LNCAP (cell line): ENCODE results near the gene BDKRB2.

Experiments
- CTCF ChIP-seq: fragments of 450-650 bp; IDR thresholded peaks from 2 replicates; pipeline ENCODE4 v1.5.1; 2017; ENCODE audit warnings: mild to moderate bottlenecking

BDKRB2 gene

GRCh38 chr14:96269359-96269710 lies 64.7 kb downstream of the BDKRB2 start:
- TF ChIP-seq CTCF = no peak

- no peak for TF ChIP-seq CTCF
Measured at GRCh38 chr14:96270565-96271420, 66.2 kb downstream of the BDKRB2 start.

- no peak for TF ChIP-seq CTCF
Measured at GRCh38 chr14:96271421-96271762, 66.8 kb downstream of the BDKRB2 start.

- TF ChIP-seq CTCF = no peak
Measured at GRCh38 chr14:96272777-96273473, 68.3 kb downstream of the BDKRB2 start.

- no peak for TF ChIP-seq CTCF
Measured at GRCh38 chr14:96273629-96274028, 69.0 kb downstream of the BDKRB2 start.

GRCh38 chr14:96274122-96274521 lies 69.5 kb downstream of the BDKRB2 start:
- no peak for TF ChIP-seq CTCF

- no peak for TF ChIP-seq CTCF
Measured at GRCh38 chr14:96274543-96274942, 69.9 kb downstream of the BDKRB2 start.
